ENCODE measurements around the gene ADAMTS4. TPM values are rescaled to one million over a fixed set of nuclear protein-coding genes. Genes with fewer than 3 reads are reported as not detected.

Gene ADAMTS4
- total and polyA plus RNA-seq, 9 of the 15 experiments (the other 6 are each of a cell fraction or from before 2014, with no cell fraction given), result 0.07 to 3.7 (median 0.41) TPM

GRCh38 chr1:161159913-161160243 is 39.0 kb downstream of the ADAMTS4 start:
- FAIRE-seq, result no peak
- no peak for ATAC-seq
- DNase-seq (ENCODE audit: extremely low read depth in 1 of 4, low spot score in 3 of 4), result no peak
- ChIA-PET CTCF (ENCODE audit: low intra/inter-chr PET ratio) (no interaction called here), POLR2A (interaction anchor here (0.8 to 1.0 kb wide), 2 partner anchors 15 to 154 kb away, joined by 3 to 4 read pairs; partner anchors contain the start of gene SDHC)
- Histone ChIP-seq H2AFZ (ENCODE audit: low read depth, low read length) (peak overlapping the region; percentile 60), H3K9me3 (replicated peaks; ENCODE audit: control insufficient read depth, insufficient read depth, low read depth, low read length) (no peaks in the 10 kb centered on the region), H3K9me1 (ENCODE audit: control insufficient read depth, insufficient read depth, low read length) (no peaks in the 10 kb centered on the region), H3K79me2 (ENCODE audit: control insufficient read depth, insufficient read depth, low read length) (peaks cover 63% of the 10 kb centered on the region), H4K20me1 (replicated peaks; ENCODE audit: control insufficient read depth, insufficient read depth, low read length) (no peaks in the 10 kb centered on the region), H3K27ac (ENCODE audit: extremely low read depth, low read depth, low read length) (peak overlapping the region; percentile 72), H3K4me1 (replicated peaks in 1 of 2; ENCODE audit: control insufficient read depth in 2 of 2, insufficient read depth in 2 of 2, low read length in 2 of 2) (peaks cover 52 to 65% of the 10 kb centered on the region in 2 experiments), H3K36me3 (ENCODE audit: control insufficient read depth, insufficient read depth, low read length) (peaks cover 65% of the 10 kb centered on the region), H3K4me2 (ENCODE audit: insufficient read depth, low read length) (peak overlapping the region; percentile 95), H3K9ac (ENCODE audit: insufficient read depth in 1 of 2, low read depth in 2 of 2, low read length in 2 of 2) (peak overlapping the region; percentile 77 to 98), H3K4me3 (peak overlapping the region; percentile 75), H3K27me3 (ENCODE audit: control insufficient read depth in 2 of 2, insufficient read depth in 2 of 2, low read length in 2 of 2) (no peaks in the 10 kb centered on the region)
- in situ Hi-C loops (cut with MboI) (no loop called here), intact Hi-C loops (cut with micrococcal nuclease) (loop anchor here (2.0 kb wide), 1 partner anchor 17 kb away; the partner anchor contains the start of gene B4GALT3)
- BruUV-seq (replicated peaks), result no TSS peak
- TF ChIP-seq SRSF1 (IDR thresholded peaks at IDR 0.05; ENCODE audit: low read depth, low read length), result no peak
- 0 out of 2 replicates have a peak, but pooled peaks have one; percentile 36 for TF ChIP-seq E2F4 (CRISPR knock-in tag; IDR thresholded peaks at IDR 0.05; ENCODE audit: low read depth)
- TF ChIP-seq MTA3 (IDR thresholded peaks at IDR 0.05; ENCODE audit: borderline replicate concordance), result no peak
- 0 out of 2 replicates have a peak, but pooled peaks have one; percentile 55 for TF ChIP-seq SREBF2 (CRISPR knock-in tag; IDR thresholded peaks at IDR 0.05)
- TF ChIP-seq FOXM1 (IDR thresholded peaks at IDR 0.05; ENCODE audit: low read depth), result no peak
- peak; percentile 69; the same call in 1 of the 2 replicates for TF ChIP-seq FOXM1 (CRISPR knock-in tag; IDR thresholded peaks at IDR 0.05; ENCODE audit: low read depth)
- no peak for TF ChIP-seq ZKSCAN8 (CRISPR knock-in tag; IDR thresholded peaks at IDR 0.05)
- 1% methylated on average over 11 of the region's 11 CpGs for WGBS (ENCODE audit: insufficient coverage, low coverage, missing lambda C conversion rate)
